ENCODE measurements around the gene ALDOB.

- TF ChIP-seq EP300 (IDR thresholded peaks at IDR 0.05; ENCODE audit: borderline replicate concordance): no peak
- TF ChIP-seq CREB1 (IDR thresholded peaks at IDR 0.05; ENCODE audit: low read depth): no peak
- TF ChIP-seq FOXM1 (IDR thresholded peaks at IDR 0.05; ENCODE audit: borderline replicate concordance, low read depth): no peak
- no peak for TF ChIP-seq MAX (IDR thresholded peaks at IDR 0.05)
- no peak for TF ChIP-seq CEBPB (IDR thresholded peaks at IDR 0.05)
- no peak for TF ChIP-seq RAD21 (IDR thresholded peaks at IDR 0.05; ENCODE audit: low read depth)
- no peak for TF ChIP-seq REST (IDR thresholded peaks at IDR 0.05; ENCODE audit: low read depth)
- TF ChIP-seq TEAD4 (IDR thresholded peaks at IDR 0.05): no peak
- no peak for TF ChIP-seq NFIC (IDR thresholded peaks at IDR 0.05)
- TF ChIP-seq YY1 (IDR thresholded peaks at IDR 0.05; ENCODE audit: low read depth): no peak
- TF ChIP-seq EGR1 (IDR thresholded peaks at IDR 0.05): no peak
- no peak for TF ChIP-seq TCF12 (IDR thresholded peaks at IDR 0.05; ENCODE audit: low read depth)
Measured at GRCh38 chr9:101478444-101478843, 42.9 kb upstream of the ALDOB start.

All from Ishikawa (cell line).